Muscle of back (tissue), 11 donors: ENCODE data around the gene SMOC1. TPM values are rescaled to one million over a fixed set of nuclear protein-coding genes. Genes with fewer than 3 reads are reported as not detected.

Experiments
- DNase-seq, 3 donors: peaks; one replicate each; pipeline versions ENCODE4 v3.0.0 to v3.0.0-alpha.2; 2013
- polyA plus RNA-seq, 10 donors: library from polyadenylated mRNA; unstranded; fragments of 120-200 nt; gene quantifications; one replicate each; pipeline ENCODE4 v1.2.1, GENCODE V29; 2013; ENCODE audit not compliant: insufficient read length in 10 of 10

The SMOC1 gene
- polyA plus RNA-seq, 10 donors, result 2.9 to 10.8 (median 4.7) TPM

GRCh38 chr14:70008284-70009262, 129.4 kb downstream of the SMOC1 start:
- DNase-seq, result no peak

- no peak for DNase-seq
Measured at GRCh38 chr14:70009961-70010360, 130.7 kb downstream of the SMOC1 start.

GRCh38 chr14:70011098-70011497, 131.9 kb downstream of the SMOC1 start:
- DNase-seq, result no peak

DNA sequence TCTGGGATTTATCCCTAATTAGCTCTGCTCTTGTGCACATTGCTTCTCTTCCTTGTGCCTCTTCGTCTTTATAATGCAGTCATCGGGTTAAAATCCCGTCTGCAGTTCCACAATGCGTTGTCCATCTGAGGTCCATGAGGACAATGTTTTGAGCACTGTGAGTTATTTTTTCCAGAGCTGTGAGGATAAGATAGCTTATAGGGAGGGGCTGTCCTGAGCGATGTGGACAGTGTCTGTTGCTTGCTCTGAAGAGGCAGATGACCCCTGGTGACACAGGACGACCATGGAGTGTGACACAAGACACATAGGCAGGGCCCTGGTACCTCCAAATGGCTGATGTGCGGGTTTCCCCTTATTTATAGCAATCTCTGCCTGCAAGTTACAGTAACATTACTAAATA, 132.5 kb downstream of the SMOC1 start:
- no peak for DNase-seq

GRCh38 chr14:70013271-70013873, 134.2 kb downstream of the SMOC1 start:
- DNase-seq, result no peak

DNA sequence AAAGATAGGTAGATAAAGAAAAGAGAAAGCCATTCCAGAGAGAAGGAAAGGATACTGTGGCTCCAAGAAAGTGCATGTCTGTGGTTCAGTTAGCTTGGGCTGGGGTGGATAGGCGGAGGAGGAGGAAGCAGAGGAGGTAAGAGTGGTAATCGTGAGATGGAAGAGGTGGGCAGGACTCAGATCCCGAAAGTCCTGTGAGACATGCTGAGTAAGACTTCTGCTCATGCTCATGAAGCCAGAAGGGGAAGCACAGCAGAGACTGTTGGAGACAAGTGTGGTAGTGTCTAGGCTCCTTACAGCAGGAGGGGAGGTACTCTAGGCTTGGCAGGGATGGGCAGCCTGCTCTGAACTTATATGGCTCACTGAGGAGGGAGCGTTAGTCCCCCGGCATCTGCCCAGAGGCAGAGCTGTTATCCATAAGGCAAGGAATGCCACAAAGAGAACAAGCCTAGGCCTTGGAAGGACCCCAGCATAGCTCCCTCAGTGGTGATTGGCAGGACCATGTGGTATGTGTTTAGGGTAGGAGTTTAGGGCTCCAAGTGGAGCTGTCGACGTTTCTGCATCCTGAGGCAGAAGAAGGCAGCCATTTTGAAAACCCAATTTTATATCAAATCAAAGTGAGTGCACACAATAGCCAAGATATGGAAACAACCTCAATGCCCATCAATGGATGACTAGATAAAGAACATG, 135.3 kb downstream of the SMOC1 start:
- DNase-seq, result no peak

DNA sequence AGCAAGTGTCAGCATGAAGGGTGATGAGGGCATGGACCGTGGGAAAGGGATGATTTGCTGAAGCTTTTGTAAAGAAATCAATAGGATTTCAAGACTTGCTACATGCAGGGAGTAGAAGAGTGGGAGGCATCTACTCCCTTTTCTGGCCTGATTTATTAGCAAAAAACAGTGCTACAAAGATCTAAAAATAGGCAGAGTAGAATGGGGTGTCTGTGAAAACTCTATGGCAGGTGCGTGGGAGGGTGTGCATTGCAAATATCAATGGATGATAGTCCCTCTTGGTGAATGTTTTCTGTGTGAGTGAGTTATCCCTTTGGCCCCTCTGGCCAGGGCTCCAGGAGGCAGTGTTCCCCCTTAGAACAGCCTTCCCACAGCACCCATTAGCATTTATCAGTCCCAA, 139.0 kb downstream of the SMOC1 start:
- no peak for DNase-seq

DNA sequence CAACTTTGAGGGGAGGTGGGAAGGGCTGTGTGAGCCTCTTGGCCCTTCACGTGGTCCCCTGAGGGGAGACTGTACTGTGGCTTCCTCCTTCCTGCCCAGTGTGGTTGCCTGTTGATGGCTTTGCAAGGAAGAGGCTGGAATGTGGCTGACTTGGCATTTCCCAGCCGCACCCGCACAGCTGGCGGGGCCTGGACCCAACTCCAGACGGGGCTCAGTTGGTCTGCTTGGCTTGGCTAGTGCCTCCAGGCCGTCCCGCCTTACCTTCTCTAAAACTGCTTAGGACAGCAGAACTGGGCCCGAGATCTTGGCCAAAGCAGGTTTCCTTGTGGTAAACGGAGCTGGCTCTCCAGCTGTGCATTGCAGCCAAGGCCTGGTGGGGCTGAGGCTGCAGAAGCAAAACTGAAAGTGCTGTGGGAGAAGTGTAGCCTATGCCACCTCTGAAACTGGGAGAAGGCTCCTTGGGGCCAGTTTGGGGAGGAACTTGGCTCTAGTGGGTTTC, 139.5 kb downstream of the SMOC1 start:
- DNase-seq, result peak in 2 of 3 donors; percentile 9 to 30

- no peak for DNase-seq
Measured at GRCh38 chr14:70019695-70020094, 140.5 kb downstream of the SMOC1 start.

GRCh38 chr14:70020352-70021170, 141.3 kb downstream of the SMOC1 start:
- peak in 2 of 3 donors; percentile 11 to 27 for DNase-seq

- DNase-seq, result no peak
Measured at GRCh38 chr14:70021548-70022220, 142.5 kb downstream of the SMOC1 start.

- DNase-seq, result no peak
Measured at GRCh38 chr14:70022771-70023445, 143.7 kb downstream of the SMOC1 start.

GRCh38 chr14:70023871-70024270, 144.7 kb downstream of the SMOC1 start:
- no peak for DNase-seq

- peak; percentile 38 to 80 (median 66) for DNase-seq
Measured at GRCh38 chr14:70027785-70028428, 148.7 kb downstream of the SMOC1 start.

- DNase-seq, result no peak
Measured at GRCh38 chr14:70029296-70030132, 150.3 kb downstream of the SMOC1 start.

GRCh38 chr14:70032016-70032415, 152.8 kb downstream of the SMOC1 start:
- no peak for DNase-seq

DNA sequence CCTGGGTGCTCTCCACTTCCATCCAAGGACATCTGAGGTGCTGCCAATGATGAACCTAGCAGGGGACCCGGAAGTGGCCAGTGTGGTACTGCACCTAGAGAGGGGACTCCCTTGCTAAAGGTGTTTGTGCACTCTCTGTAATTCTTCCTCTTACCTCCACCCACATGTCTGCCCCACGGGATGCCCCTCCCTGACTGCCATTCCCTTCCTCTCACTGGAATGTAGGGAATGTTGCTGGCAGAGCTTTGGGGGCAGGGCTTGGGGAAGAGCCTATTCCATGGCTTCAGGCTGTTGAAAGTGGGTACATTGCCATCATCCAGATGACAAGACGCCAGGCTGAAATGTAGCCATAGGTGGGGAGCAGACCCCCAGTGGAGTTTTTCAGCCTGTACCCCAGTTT, 153.2 kb downstream of the SMOC1 start:
- DNase-seq, result no peak

- no peak for DNase-seq
Measured at GRCh38 chr14:70033116-70033515, 153.9 kb downstream of the SMOC1 start.

- DNase-seq, result no peak
Measured at GRCh38 chr14:70033561-70033960, 154.3 kb downstream of the SMOC1 start.
